ENCODE results near the gene SLC23A3.

Gene SLC23A3

GRCh38 chr2:219167997-219168396 is 1.8 kb downstream of the SLC23A3 start:
- Histone ChIP-seq H3K9me2 (ENCODE audit: low read depth, low read length) (no peaks in the 10 kb centered on the region), H3K4me3 (ENCODE audit: low read depth, low read length, poor library complexity, severe bottlenecking) (no peak overlapping the region), H3K27ac (ENCODE audit: low read depth, low read length, poor library complexity, severe bottlenecking) (no peak overlapping the region), H4K20me1 (ENCODE audit: insufficient read depth, low read length) (no peaks in the 10 kb centered on the region), H2AFZ (ENCODE audit: low read length) (no peak overlapping the region), H3K4me2 (ENCODE audit: low read length) (no peak overlapping the region), H3K4me1 (ENCODE audit: insufficient read depth, low read length, severe bottlenecking) (no peaks in the 10 kb centered on the region), H3K27me3 (ENCODE audit: insufficient read depth, low read length) (no peaks in the 10 kb centered on the region), H3K79me2 (ENCODE audit: insufficient read depth, low read length) (no peaks in the 10 kb centered on the region), H3K36me3 (ENCODE audit: insufficient read depth, low read length) (peaks cover 15% of the 10 kb centered on the region; the same call in 1 of the 2 replicates), H3K9me3 (ENCODE audit: low read length) (no peaks in the 10 kb centered on the region), H3K9ac (ENCODE audit: low read length) (no peak overlapping the region), H3F3A (ENCODE audit: insufficient read depth, low read length) (no peaks in the 10 kb centered on the region)
- TF ChIP-seq EZH2 (IDR thresholded peaks at IDR 0.05; ENCODE audit: borderline replicate concordance, low read length): no peak
- TF ChIP-seq CTCF (IDR thresholded peaks at IDR 0.05; ENCODE audit: low read length): no peak

- H3K27ac ChIP-seq (ENCODE audit: low read depth, low read length, poor library complexity, severe bottlenecking): no peak overlapping the region
- no peak overlapping the region for H3K4me2 ChIP-seq (ENCODE audit: low read length)
- H3K9me2 ChIP-seq (ENCODE audit: low read depth, low read length): no peaks in the 10 kb centered on the region
- no peaks in the 10 kb centered on the region for H3F3A ChIP-seq (ENCODE audit: insufficient read depth, low read length)
- no peaks in the 10 kb centered on the region for H3K79me2 ChIP-seq (ENCODE audit: insufficient read depth, low read length)
- H3K4me3 ChIP-seq (ENCODE audit: low read depth, low read length, poor library complexity, severe bottlenecking): no peak overlapping the region
- H2AFZ ChIP-seq (ENCODE audit: low read length): no peak overlapping the region
- no peaks in the 10 kb centered on the region for H3K27me3 ChIP-seq (ENCODE audit: insufficient read depth, low read length)
- peaks cover 6% of the 10 kb centered on the region for H3K4me1 ChIP-seq (ENCODE audit: insufficient read depth, low read length, severe bottlenecking)
- H4K20me1 ChIP-seq (ENCODE audit: insufficient read depth, low read length): no peaks in the 10 kb centered on the region
- no peaks in the 10 kb centered on the region for H3K9me3 ChIP-seq (ENCODE audit: low read length)
- H3K9ac ChIP-seq (ENCODE audit: low read length): no peak overlapping the region
- TF ChIP-seq EZH2 (IDR thresholded peaks at IDR 0.05; ENCODE audit: borderline replicate concordance, low read length) (no peak), CTCF (IDR thresholded peaks at IDR 0.05; ENCODE audit: low read length) (no peak)
- 0 out of 2 replicates have a peak, but pooled peaks cover 4% of the 10 kb centered on the region for H3K36me3 ChIP-seq (ENCODE audit: insufficient read depth, low read length)
Observed at GRCh38 chr2:219165058-219165911, 4.5 kb downstream of the SLC23A3 start.

- Histone ChIP-seq H3K4me1 (ENCODE audit: insufficient read depth, low read length, severe bottlenecking) (peaks cover 13% of the 10 kb centered on the region), H3F3A (ENCODE audit: insufficient read depth, low read length) (0 out of 2 replicates have a peak, but pooled peaks cover 4% of the 10 kb centered on the region), H3K79me2 (ENCODE audit: insufficient read depth, low read length) (no peaks in the 10 kb centered on the region), H3K9ac (ENCODE audit: low read length) (no peak overlapping the region), H3K36me3 (ENCODE audit: insufficient read depth, low read length) (0 out of 2 replicates have a peak, but pooled peaks cover 4% of the 10 kb centered on the region), H3K9me2 (ENCODE audit: low read depth, low read length) (no peaks in the 10 kb centered on the region), H3K4me3 (ENCODE audit: low read depth, low read length, poor library complexity, severe bottlenecking) (no peak overlapping the region), H3K27ac (ENCODE audit: low read depth, low read length, poor library complexity, severe bottlenecking) (no peak overlapping the region), H3K9me3 (ENCODE audit: low read length) (no peaks in the 10 kb centered on the region), H4K20me1 (ENCODE audit: insufficient read depth, low read length) (no peaks in the 10 kb centered on the region), H3K4me2 (ENCODE audit: low read length) (no peak overlapping the region), H3K27me3 (ENCODE audit: insufficient read depth, low read length) (no peaks in the 10 kb centered on the region), H2AFZ (ENCODE audit: low read length) (no peak overlapping the region)
- TF ChIP-seq CTCF (IDR thresholded peaks at IDR 0.05; ENCODE audit: low read length) (no peak), EZH2 (IDR thresholded peaks at IDR 0.05; ENCODE audit: borderline replicate concordance, low read length) (no peak)
Observed at GRCh38 chr2:219163156-219163555, 6.7 kb downstream of the SLC23A3 start.
